H9 (cell line): ENCODE data around the gene DHX38. TPM values are rescaled to one million over a fixed set of nuclear protein-coding genes. Genes with fewer than 3 reads are reported as not detected.

ENCODE experiments used
- DNase-seq: peaks from one replicate; pipeline ENCODE4 v3.0.0-alpha.2; 2017
- H2AFZ ChIP-seq: one replicate; pipeline ENCODE4 v1.6.1; 2013; ENCODE audit warnings: mild to moderate bottlenecking, low read length, control low read depth, moderate library complexity
- H2AK5ac ChIP-seq: 2 replicates; pipeline ENCODE4 v1.6.1; 2013; ENCODE audit warnings: low read length, control low read depth, mixed read lengths; ENCODE audit not compliant: insufficient read length
- H2BK120ac ChIP-seq: one replicate; pipeline ENCODE4 v1.6.1; 2013; ENCODE audit warnings: low read depth, mild to moderate bottlenecking, low read length, control low read depth, inconsistent platforms; ENCODE audit not compliant: poor library complexity, severe bottlenecking
- H2BK12ac ChIP-seq: 2 replicates; pipeline ENCODE4 v1.6.1; 2013; ENCODE audit warnings: low read length, control low read depth, mixed read lengths, low read depth; ENCODE audit not compliant: insufficient read length
- H2BK15ac ChIP-seq: 2 replicates; pipeline ENCODE4 v1.6.1; 2013; ENCODE audit warnings: low read depth, low read length, control low read depth
- H2BK20ac ChIP-seq: one replicate; pipeline ENCODE4 v1.6.1; 2013; ENCODE audit warnings: low read depth, mild to moderate bottlenecking, low read length, control low read depth, inconsistent platforms; ENCODE audit not compliant: poor library complexity, severe bottlenecking
- H2BK5ac ChIP-seq: 2 replicates; pipeline ENCODE4 v1.6.1; 2013; ENCODE audit warnings: low read length, control low read depth, mixed read lengths; ENCODE audit not compliant: insufficient read length
- H3K14ac ChIP-seq: 2 replicates; pipeline ENCODE4 v1.6.1; 2013; ENCODE audit warnings: low read length, control low read depth; ENCODE audit not compliant: insufficient read depth
- H3K18ac ChIP-seq: 2 replicates; pipeline ENCODE4 v1.6.1; 2013; ENCODE audit warnings: low read depth, mild to moderate bottlenecking, mixed read lengths, low read length, control low read depth; ENCODE audit not compliant: insufficient read length
- H3K23ac ChIP-seq: 2 replicates; pipeline ENCODE4 v1.6.1; 2013; ENCODE audit warnings: low read length, control low read depth, mixed read lengths, low read depth; ENCODE audit not compliant: insufficient read length
- H3K23me2 ChIP-seq: 2 replicates; pipeline ENCODE4 v1.6.1; 2013; ENCODE audit warnings: low read depth, mild to moderate bottlenecking, mixed read lengths, low read length, control low read depth; ENCODE audit not compliant: insufficient read length, poor library complexity, severe bottlenecking
- H3K27ac ChIP-seq: 2 replicates; pipeline ENCODE4 v1.5.1; 2013; ENCODE audit warnings: low read length, control low read depth, mixed read lengths, low read depth; ENCODE audit not compliant: insufficient read length
- H3K27me3 ChIP-seq: 2 replicates; pipeline ENCODE4 v1.6.1; 2013; ENCODE audit warnings: low read length, control low read depth, inconsistent platforms; ENCODE audit not compliant: insufficient read depth
- H3K4ac ChIP-seq: 2 replicates; pipeline ENCODE4 v1.6.1; 2013; ENCODE audit warnings: low read depth, mild to moderate bottlenecking, control low read depth, inconsistent platforms, low read length, moderate library complexity
- H3K4me1 ChIP-seq: 2 replicates; pipeline ENCODE4 v1.6.1; 2013; ENCODE audit warnings: low read length, control low read depth, inconsistent platforms; ENCODE audit not compliant: insufficient read depth
- H3K4me2 ChIP-seq: 2 replicates; pipeline ENCODE4 v1.6.1; 2013; ENCODE audit warnings: low read length, control low read depth, mixed read lengths; ENCODE audit not compliant: insufficient read length, insufficient read depth
- H3K56ac ChIP-seq: 2 replicates; pipeline ENCODE4 v1.6.1; 2013; ENCODE audit warnings: low read depth, mild to moderate bottlenecking, mixed read lengths, low read length, control low read depth; ENCODE audit not compliant: insufficient read length
- H3K79me1 ChIP-seq: 2 replicates; pipeline ENCODE4 v1.6.1; 2013; ENCODE audit warnings: low read depth, mild to moderate bottlenecking, moderate library complexity, low read length, control low read depth, inconsistent platforms; ENCODE audit not compliant: insufficient read depth, poor library complexity, severe bottlenecking
- H3K79me2 ChIP-seq: 2 replicates; pipeline ENCODE4 v1.6.1; 2013; ENCODE audit warnings: low read length, control low read depth, inconsistent platforms; ENCODE audit not compliant: insufficient read depth
- H3K9ac ChIP-seq: 2 replicates; pipeline ENCODE4 v1.6.1; 2013; ENCODE audit warnings: low read length, control low read depth, mixed read lengths; ENCODE audit not compliant: insufficient read length; ENCODE audit errors: extremely low read depth
- H3K9me3 ChIP-seq: one replicate; pipeline ENCODE4 v1.6.1; 2013; ENCODE audit warnings: low read depth, low read length, inconsistent platforms; ENCODE audit not compliant: control insufficient read depth
- H3T11ph ChIP-seq: one replicate; pipeline ENCODE4 v1.6.1; 2013; ENCODE audit warnings: mild to moderate bottlenecking, low read length, control low read depth, inconsistent platforms
- H4K20me1 ChIP-seq: one replicate; pipeline ENCODE4 v1.6.1; 2013; ENCODE audit not compliant: control insufficient read depth, insufficient read length, insufficient read depth
- H4K5ac ChIP-seq: 2 replicates; pipeline ENCODE4 v1.6.1; 2013; ENCODE audit warnings: low read depth, mild to moderate bottlenecking, mixed read lengths, low read length, control low read depth; ENCODE audit not compliant: insufficient read length
- H4K8ac ChIP-seq: replicated peaks from 2 replicates; pipeline ENCODE4 v1.6.1; 2013; ENCODE audit warnings: low read length, control low read depth, mixed read lengths, low read depth; ENCODE audit not compliant: insufficient read length
- H4K91ac ChIP-seq: 2 replicates; pipeline ENCODE4 v1.6.1; 2013; ENCODE audit warnings: low read depth, mild to moderate bottlenecking, moderate library complexity, mixed read lengths, low read length, control low read depth; ENCODE audit not compliant: insufficient read length
- H3K27ac Mint-ChIP-seq, 3 experiments: 2 replicates in 2 of 3; 3 replicates in 1 of 3; pipeline ENCODE4 v1.8.0; 2020 to 2021; ENCODE audit warnings: mixed read lengths in 3 of 3, mild to moderate bottlenecking in 1 of 3, moderate library complexity in 1 of 3
- H3K27me3 Mint-ChIP-seq: 2 replicates; pipeline ENCODE4 v1.8.0; 2021; ENCODE audit warnings: low read depth, mild to moderate bottlenecking, moderate library complexity, mixed read lengths
- H3K36me3 Mint-ChIP-seq, 3 experiments: 2 replicates in 2 of 3; 3 replicates in 1 of 3; pipeline ENCODE4 v1.8.0; 2020 to 2021; ENCODE audit warnings: low read depth in 3 of 3, mixed read lengths in 3 of 3; ENCODE audit not compliant: insufficient read depth in 1 of 3
- H3K4me1 Mint-ChIP-seq, 2 experiments: 2 replicates each; pipeline ENCODE4 v1.8.0; 2020; ENCODE audit warnings: mixed read lengths in 2 of 2
- H3K4me3 Mint-ChIP-seq, 2 experiments: 2 replicates in 1 of 2; 3 replicates in 1 of 2; pipeline ENCODE4 v1.8.0; 2020 to 2021; ENCODE audit warnings: mild to moderate bottlenecking in 2 of 2, mixed read lengths in 2 of 2, moderate library complexity in 1 of 2
- H3K9me3 Mint-ChIP-seq, 2 experiments: 2 replicates in 1 of 2; 3 replicates in 1 of 2; pipeline ENCODE4 v1.8.0; 2020; ENCODE audit warnings: mild to moderate bottlenecking in 2 of 2, mixed read lengths in 2 of 2, moderate library complexity in 1 of 2
- CTCF ChIP-seq: fragments of 200-600 bp; sonication (generic); conservative IDR thresholded peaks from 3 replicates; pipeline ENCODE4 v1.8.0; 2021; ENCODE audit warnings: antibody characterized with exemption, mild to moderate bottlenecking
- WGBS: extraction: QIAGEN DNeasy Blood & Tissue Kit; methylation state at CpG from one replicate; pipeline ENCODE4 v1.1.7; 2013; ENCODE audit warnings: missing lambda C conversion rate, low lambda C conversion rate, mixed read lengths; ENCODE audit not compliant: insufficient read length; ENCODE audit errors: extremely low coverage; 5-methylcytosine and 5-hydroxymethylcytosine counted together
- total RNA-seq: library from RNA; stranded (reverse); gene quantifications from 2 replicates; pipeline ENCODE4 v1.2.1, GENCODE V29; 2021

The DHX38 gene
- total RNA-seq, 1 experiment from 2014 or later: 60.5 TPM

- DNase-seq: no peak
- no peak overlapping the region; the same call in 1 of the 2 replicates for H3K14ac ChIP-seq
- no peak overlapping the region for H4K8ac ChIP-seq
- no peak overlapping the region for H3K27ac ChIP-seq
- no peak overlapping the region for H4K91ac ChIP-seq
- H4K5ac ChIP-seq: no peak overlapping the region
- no peak overlapping the region for H3K23ac ChIP-seq
- no peak overlapping the region for H3K9ac ChIP-seq
- H3K4me2 ChIP-seq: no peak overlapping the region
- no peaks in the 10 kb centered on the region for H4K20me1 ChIP-seq
- no peak overlapping the region for H2AK5ac ChIP-seq
- H3K36me3 Mint-ChIP-seq: no peaks in the 10 kb centered on the region
- no peak overlapping the region for H3K4me3 Mint-ChIP-seq
- H3K18ac ChIP-seq: no peak overlapping the region
- no peaks in the 10 kb centered on the region for H3K9me3 Mint-ChIP-seq
- no peak overlapping the region; a peak in 1 of 7 replicates for H3K27ac Mint-ChIP-seq
- WGBS: no CpG with 5 or more reads among the region's 4 CpGs
- no peaks in the 10 kb centered on the region for H3K79me1 ChIP-seq
- no peaks in the 10 kb centered on the region for H3K4me1 ChIP-seq
- H3K4me1 Mint-ChIP-seq: peaks cover 3 to 6% of the 10 kb centered on the region in 2 experiments; a peak in 1 of 4 replicates
- no peak for TF ChIP-seq CTCF
- H2BK12ac ChIP-seq: no peak overlapping the region
- no peaks in the 10 kb centered on the region for H3K27me3 Mint-ChIP-seq
- H3K79me2 ChIP-seq: no peaks in the 10 kb centered on the region
- H2BK15ac ChIP-seq: no peak overlapping the region
- no peak overlapping the region for H2BK5ac ChIP-seq
- H3K4ac ChIP-seq: no peak overlapping the region
- H3K23me2 ChIP-seq: no peaks in the 10 kb centered on the region
- H3T11ph ChIP-seq: no peak overlapping the region
- no peak overlapping the region for H2BK20ac ChIP-seq
- H2AFZ ChIP-seq: no peak overlapping the region
- no peaks in the 10 kb centered on the region for H3K9me3 ChIP-seq
- no peak overlapping the region for H3K56ac ChIP-seq
- no peaks in the 10 kb centered on the region for H3K27me3 ChIP-seq
- no peak overlapping the region for H2BK120ac ChIP-seq
Measured at GRCh38 chr16:72138064-72138572, 44.5 kb downstream of the DHX38 start.
